ENCODE results near the gene NOG.

NOG gene

GRCh38 chr17:56638591-56639051 is 45.1 kb downstream of the NOG start:
- no peak for DNase-seq

DNA sequence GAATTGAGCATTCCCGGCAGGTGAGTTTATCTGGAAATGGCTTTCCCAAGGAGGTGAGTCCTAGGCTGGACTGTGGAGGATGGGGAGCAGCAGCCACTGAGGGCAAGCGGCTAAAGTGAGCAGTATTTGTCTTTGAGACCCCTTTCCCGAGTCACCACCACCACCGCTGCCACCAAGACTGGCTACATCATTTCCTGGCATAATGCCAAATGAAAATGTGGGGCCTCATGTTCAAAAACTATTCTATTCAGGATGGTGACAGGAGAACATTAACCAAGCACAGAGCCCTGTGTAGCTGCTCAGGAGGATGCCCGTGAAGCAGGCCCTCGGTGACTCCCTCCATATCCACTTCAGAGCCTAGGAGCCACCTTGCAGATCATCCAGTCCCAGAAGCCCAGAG is 46.0 kb downstream of the NOG start:
- no peak for DNase-seq

DNA sequence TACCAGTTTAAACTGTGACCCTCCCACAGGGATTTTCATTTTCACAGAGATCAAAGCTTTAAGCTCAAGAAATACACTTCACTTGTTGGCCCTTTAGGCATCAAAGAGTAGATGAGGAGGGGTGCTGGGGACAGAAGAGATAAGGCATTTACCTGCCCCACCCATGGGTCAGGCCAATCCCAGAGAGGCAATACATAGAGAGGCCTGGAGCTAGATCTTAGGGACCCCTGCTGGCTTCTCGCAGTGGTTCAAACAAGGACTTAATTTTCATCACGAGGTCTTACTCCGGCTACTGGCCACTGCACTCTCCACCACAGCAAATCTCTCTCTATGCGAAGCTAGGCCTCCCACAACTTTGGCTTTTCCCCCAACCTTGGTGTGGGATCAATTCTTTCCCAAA is 46.6 kb downstream of the NOG start:
- DNase-seq = no peak

GRCh38 chr17:56641373-56641772 is 47.9 kb downstream of the NOG start:
- DNase-seq = no peak

GRCh38 chr17:56641894-56642293 is 48.4 kb downstream of the NOG start:
- no peak for DNase-seq

GRCh38 chr17:56642424-56642823 is 48.9 kb downstream of the NOG start:
- DNase-seq = no peak

Data from SHP77 treated with DMSO at 0.1 percent for 48 hours (cell line).